GM23338 (cell line): ENCODE data around the gene PKNOX2.

Experiments used
- CREB1 ChIP-seq: fragments of 250-450 bp; sonication (Bioruptor Pico); IDR thresholded peaks from 2 replicates; pipeline ENCODE4 v1.5.0; 2020; ENCODE audit warnings: low read depth, mild to moderate bottlenecking, moderate library complexity
- EZH2 ChIP-seq: fragments of 200-600 bp; sonication (generic); IDR thresholded peaks from one replicate; pipeline ENCODE4 v1.8.0; 2017; ENCODE audit warnings: antibody characterized with exemption, mild to moderate bottlenecking, low read depth; ENCODE audit not compliant: unreplicated experiment
- EZH2phosphoT487 ChIP-seq: fragments of 200-600 bp; sonication (generic); IDR thresholded peaks from one replicate; pipeline ENCODE4 v1.8.1; 2018; ENCODE audit warnings: antibody characterized with exemption; ENCODE audit not compliant: unreplicated experiment
- JUNB ChIP-seq: IDR thresholded peaks from one replicate; pipeline ENCODE4 v1.6.1; 2016; ENCODE audit warnings: antibody characterized with exemption; ENCODE audit not compliant: unreplicated experiment
- NANOG ChIP-seq: IDR thresholded peaks from 2 replicates; pipeline ENCODE4 v1.6.1; 2016; ENCODE audit warnings: antibody characterized with exemption, borderline replicate concordance
- POLR2AphosphoS5 ChIP-seq: IDR thresholded peaks from 2 replicates; pipeline ENCODE4 v1.6.1; 2016; ENCODE audit warnings: antibody characterized with exemption, low read depth
- STAT1 ChIP-seq: IDR thresholded peaks from one replicate; pipeline ENCODE4 v1.6.1; 2016; ENCODE audit warnings: antibody characterized with exemption; ENCODE audit not compliant: unreplicated experiment
- ZNF114 ChIP-seq: fragments of 250-450 bp; sonication (Bioruptor Pico); IDR thresholded peaks from 2 replicates; pipeline ENCODE4 v1.5.0; 2020; ENCODE audit warnings: mild to moderate bottlenecking, moderate library complexity
- ZNF331 ChIP-seq: fragments of 250-450 bp; sonication (Bioruptor Pico); IDR thresholded peaks from 2 replicates; pipeline ENCODE4 v1.5.0; 2020; ENCODE audit warnings: low read depth, mild to moderate bottlenecking, moderate library complexity
- TF ChIP-seq, protein P1 (sequence below), 2 experiments: fragments of 200-600 bp in 1 of 2; sonication (generic) in 1 of 2; conservative IDR thresholded peaks; 2 replicates each; pipeline versions ENCODE4 v1.5.1 to v1.6.1; 2016 to 2017; ENCODE audit warnings: antibody characterized with exemption in 2 of 2, low read depth in 2 of 2, mild to moderate bottlenecking in 2 of 2, moderate library complexity in 1 of 2
- TF ChIP-seq, protein P2 (sequence below): IDR thresholded peaks from one replicate; pipeline ENCODE4 v1.6.1; 2018; ENCODE audit warnings: antibody characterized with exemption; ENCODE audit not compliant: unreplicated experiment
- TF ChIP-seq, protein P3 (sequence below): IDR thresholded peaks from 2 replicates; pipeline ENCODE4 v1.6.1; 2016; ENCODE audit warnings: antibody characterized with exemption

DNA sequence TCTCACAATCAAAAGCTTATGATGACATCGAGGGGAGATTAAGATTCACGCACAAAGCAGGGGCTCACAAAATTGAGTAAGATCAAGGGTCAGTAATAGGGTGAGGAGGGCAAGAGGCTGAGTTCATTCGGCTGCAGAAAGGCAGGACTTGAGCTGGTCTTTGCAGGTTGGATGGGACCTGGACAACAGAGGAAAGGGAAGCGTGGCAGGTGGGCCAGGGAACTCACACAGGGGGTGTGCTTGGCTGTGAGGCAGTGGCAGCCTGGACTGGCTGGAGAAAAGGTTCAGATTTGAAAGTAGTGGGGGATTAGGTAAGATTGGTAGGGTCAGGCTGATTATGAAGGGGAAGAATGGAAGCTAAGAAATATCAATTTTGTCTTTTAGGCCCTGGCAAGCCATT, 161.6 kb downstream of the PKNOX2 start:
- TF ChIP-seq, protein P1, sequence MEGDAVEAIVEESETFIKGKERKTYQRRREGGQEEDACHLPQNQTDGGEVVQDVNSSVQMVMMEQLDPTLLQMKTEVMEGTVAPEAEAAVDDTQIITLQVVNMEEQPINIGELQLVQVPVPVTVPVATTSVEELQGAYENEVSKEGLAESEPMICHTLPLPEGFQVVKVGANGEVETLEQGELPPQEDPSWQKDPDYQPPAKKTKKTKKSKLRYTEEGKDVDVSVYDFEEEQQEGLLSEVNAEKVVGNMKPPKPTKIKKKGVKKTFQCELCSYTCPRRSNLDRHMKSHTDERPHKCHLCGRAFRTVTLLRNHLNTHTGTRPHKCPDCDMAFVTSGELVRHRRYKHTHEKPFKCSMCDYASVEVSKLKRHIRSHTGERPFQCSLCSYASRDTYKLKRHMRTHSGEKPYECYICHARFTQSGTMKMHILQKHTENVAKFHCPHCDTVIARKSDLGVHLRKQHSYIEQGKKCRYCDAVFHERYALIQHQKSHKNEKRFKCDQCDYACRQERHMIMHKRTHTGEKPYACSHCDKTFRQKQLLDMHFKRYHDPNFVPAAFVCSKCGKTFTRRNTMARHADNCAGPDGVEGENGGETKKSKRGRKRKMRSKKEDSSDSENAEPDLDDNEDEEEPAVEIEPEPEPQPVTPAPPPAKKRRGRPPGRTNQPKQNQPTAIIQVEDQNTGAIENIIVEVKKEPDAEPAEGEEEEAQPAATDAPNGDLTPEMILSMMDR (conservative IDR thresholded peaks at IDR 0.05; ENCODE audit: low read depth in 2 of 2): no peak
- TF ChIP-seq ZNF331 (CRISPR knock-in tag) (no peak), CREB1 (CRISPR knock-in tag) (no peak), POLR2AphosphoS5 (no peak), EZH2 (no peak), EZH2phosphoT487 (no peak), STAT1 (no peak), ZNF114 (no peak), JUNB (no peak), NANOG (no peak)
- TF ChIP-seq, protein P2, sequence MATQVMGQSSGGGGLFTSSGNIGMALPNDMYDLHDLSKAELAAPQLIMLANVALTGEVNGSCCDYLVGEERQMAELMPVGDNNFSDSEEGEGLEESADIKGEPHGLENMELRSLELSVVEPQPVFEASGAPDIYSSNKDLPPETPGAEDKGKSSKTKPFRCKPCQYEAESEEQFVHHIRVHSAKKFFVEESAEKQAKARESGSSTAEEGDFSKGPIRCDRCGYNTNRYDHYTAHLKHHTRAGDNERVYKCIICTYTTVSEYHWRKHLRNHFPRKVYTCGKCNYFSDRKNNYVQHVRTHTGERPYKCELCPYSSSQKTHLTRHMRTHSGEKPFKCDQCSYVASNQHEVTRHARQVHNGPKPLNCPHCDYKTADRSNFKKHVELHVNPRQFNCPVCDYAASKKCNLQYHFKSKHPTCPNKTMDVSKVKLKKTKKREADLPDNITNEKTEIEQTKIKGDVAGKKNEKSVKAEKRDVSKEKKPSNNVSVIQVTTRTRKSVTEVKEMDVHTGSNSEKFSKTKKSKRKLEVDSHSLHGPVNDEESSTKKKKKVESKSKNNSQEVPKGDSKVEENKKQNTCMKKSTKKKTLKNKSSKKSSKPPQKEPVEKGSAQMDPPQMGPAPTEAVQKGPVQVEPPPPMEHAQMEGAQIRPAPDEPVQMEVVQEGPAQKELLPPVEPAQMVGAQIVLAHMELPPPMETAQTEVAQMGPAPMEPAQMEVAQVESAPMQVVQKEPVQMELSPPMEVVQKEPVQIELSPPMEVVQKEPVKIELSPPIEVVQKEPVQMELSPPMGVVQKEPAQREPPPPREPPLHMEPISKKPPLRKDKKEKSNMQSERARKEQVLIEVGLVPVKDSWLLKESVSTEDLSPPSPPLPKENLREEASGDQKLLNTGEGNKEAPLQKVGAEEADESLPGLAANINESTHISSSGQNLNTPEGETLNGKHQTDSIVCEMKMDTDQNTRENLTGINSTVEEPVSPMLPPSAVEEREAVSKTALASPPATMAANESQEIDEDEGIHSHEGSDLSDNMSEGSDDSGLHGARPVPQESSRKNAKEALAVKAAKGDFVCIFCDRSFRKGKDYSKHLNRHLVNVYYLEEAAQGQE: no peak
- TF ChIP-seq, protein P3, sequence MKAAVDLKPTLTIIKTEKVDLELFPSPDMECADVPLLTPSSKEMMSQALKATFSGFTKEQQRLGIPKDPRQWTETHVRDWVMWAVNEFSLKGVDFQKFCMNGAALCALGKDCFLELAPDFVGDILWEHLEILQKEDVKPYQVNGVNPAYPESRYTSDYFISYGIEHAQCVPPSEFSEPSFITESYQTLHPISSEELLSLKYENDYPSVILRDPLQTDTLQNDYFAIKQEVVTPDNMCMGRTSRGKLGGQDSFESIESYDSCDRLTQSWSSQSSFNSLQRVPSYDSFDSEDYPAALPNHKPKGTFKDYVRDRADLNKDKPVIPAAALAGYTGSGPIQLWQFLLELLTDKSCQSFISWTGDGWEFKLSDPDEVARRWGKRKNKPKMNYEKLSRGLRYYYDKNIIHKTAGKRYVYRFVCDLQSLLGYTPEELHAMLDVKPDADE: no peak
